ENCODE results near the gene MAP1LC3B. TPM values are rescaled to one million over a fixed set of nuclear protein-coding genes. Genes with fewer than 3 reads are reported as not detected.

Gene MAP1LC3B
- total RNA-seq, 5 donors from 2014 or later (not counting 1 experiment from before 2014, with no cell fraction given): 51.3 to 90.4 (median 53.3) TPM

DNA sequence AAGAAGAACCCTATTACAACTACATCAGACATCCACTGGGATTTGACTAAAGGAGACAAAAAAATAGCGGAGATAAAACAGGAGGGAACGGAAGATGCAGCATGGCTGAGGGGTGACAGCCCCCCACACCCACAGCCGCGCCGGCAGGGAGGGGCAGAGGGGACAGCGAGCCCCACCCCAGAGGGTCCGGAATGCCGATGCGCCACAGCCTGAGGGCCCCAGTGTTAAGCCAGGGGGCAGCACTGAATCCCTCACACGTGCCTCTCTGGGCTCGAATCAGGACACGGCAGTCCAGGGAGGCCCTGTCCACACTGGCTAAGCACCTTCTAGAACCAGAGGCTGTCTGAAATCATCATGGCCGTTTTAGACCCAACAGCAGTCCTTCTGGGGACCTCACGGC lies 18.8 kb downstream of the MAP1LC3B start:
- DNase-seq (no peak), ATAC-seq (replicated peaks in 1 of 4) (no peak)
- H3K4me1 Mint-ChIP-seq: peaks cover 0 to 6% (median 3%) of the 10 kb centered on the region in 3 donors
- CTCF ChIA-PET: no interaction called here
- POLR2A ChIA-PET: no interaction called here
- no peaks in the 10 kb centered on the region for H3K9me3 ChIP-seq
- H3K27me3 ChIP-seq (replicated peaks in 1 of 2; ENCODE audit: control insufficient read depth in 2 of 2, extremely low read depth in 1 of 2, insufficient read depth in 2 of 2, low read length in 1 of 2): no peaks in the 10 kb centered on the region
- no peak overlapping the region for H3K27ac Mint-ChIP-seq
- no peaks in the 10 kb centered on the region for H3K9me3 Mint-ChIP-seq
- no peak overlapping the region for H3K4me3 ChIP-seq (ENCODE audit: control insufficient read depth in 1 of 2, extremely low read depth in 1 of 2, low read length in 1 of 2)
- peaks cover 12 to 42% of the 10 kb centered on the region in 2 donors for H3K36me3 ChIP-seq (ENCODE audit: control insufficient read depth in 2 of 2, extremely low read depth in 1 of 2, insufficient read depth in 1 of 2, low read length in 1 of 2)
- H3K4me1 ChIP-seq (ENCODE audit: control insufficient read depth in 1 of 2, extremely low read depth in 1 of 2, insufficient read depth in 2 of 2, low read length in 2 of 2): no peaks in the 10 kb centered on the region
- H3K36me3 Mint-ChIP-seq: peaks cover 50% of the 10 kb centered on the region
- H3K4me3 Mint-ChIP-seq: no peak overlapping the region
- 95% methylated on average over 12 of the region's 14 CpGs for WGBS (ENCODE audit: insufficient coverage)
- H3K27ac ChIP-seq (ENCODE audit: low read length): no peak overlapping the region
- H3K27me3 Mint-ChIP-seq: no peaks in the 10 kb centered on the region

DNA sequence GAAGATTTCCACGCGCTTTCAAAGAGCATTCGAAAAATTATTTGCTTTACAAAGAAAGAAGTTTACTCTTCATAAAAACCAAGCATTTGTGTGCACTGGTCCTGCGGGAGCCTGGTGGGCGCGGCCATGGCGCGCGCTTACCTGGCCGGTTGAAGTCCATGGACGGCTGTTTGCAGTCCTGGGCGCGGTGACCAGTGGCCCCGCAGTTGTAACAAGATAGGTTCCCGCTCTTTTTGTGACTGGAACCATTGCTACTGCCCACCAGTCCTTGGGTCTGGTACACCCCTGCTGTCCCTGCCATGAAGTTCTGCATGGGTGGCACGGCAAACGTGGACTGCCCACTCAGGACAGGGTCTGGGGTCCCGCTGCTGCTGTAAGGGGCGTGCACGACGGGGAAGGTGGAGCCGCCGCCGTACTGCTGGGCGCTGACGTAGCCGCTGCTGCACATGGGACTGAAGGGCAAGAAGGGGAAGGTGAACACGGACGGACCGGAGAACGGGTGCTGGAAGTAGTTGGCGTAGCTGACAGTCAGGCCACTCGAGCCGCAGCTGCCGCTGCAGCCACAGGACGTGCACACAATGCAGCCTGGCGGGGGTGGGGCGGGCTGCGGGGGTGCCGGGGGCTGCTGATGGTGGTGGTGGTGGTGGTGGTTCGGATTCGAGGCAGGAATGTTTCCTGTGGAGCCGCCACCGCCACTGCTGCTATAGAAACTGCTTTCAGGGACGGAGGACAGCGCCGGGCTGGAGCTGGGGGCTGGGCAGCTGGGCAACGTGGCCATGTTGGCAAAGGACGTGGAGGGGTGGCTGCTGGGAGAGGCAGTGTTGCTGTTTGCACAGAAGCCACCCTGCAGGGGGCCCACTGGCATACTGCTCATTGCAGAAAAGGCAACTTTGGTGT lies 19.5 kb downstream of the MAP1LC3B start:
- Mint-ChIP-seq H3K4me3 (no peak overlapping the region), H3K9me3 (no peaks in the 10 kb centered on the region), H3K4me1 (peaks cover 0 to 6% (median 3%) of the 10 kb centered on the region in 3 donors), H3K36me3 (peaks cover 49% of the 10 kb centered on the region), H3K27me3 (no peaks in the 10 kb centered on the region), H3K27ac (no peak overlapping the region)
- Histone ChIP-seq H3K4me3 (ENCODE audit: control insufficient read depth in 1 of 2, extremely low read depth in 1 of 2, low read length in 1 of 2) (no peak overlapping the region), H3K4me1 (ENCODE audit: control insufficient read depth in 1 of 2, extremely low read depth in 1 of 2, insufficient read depth in 2 of 2, low read length in 2 of 2) (no peaks in the 10 kb centered on the region), H3K27ac (ENCODE audit: low read length) (no peak overlapping the region), H3K36me3 (ENCODE audit: control insufficient read depth in 2 of 2, extremely low read depth in 1 of 2, insufficient read depth in 1 of 2, low read length in 1 of 2) (peaks cover 12 to 43% of the 10 kb centered on the region in 2 donors), H3K9me3 (no peaks in the 10 kb centered on the region), H3K27me3 (replicated peaks in 1 of 2; ENCODE audit: control insufficient read depth in 2 of 2, extremely low read depth in 1 of 2, insufficient read depth in 2 of 2, low read length in 1 of 2) (no peaks in the 10 kb centered on the region)
- WGBS (ENCODE audit: insufficient coverage): 96% methylated on average over 45 of the region's 49 CpGs
- POLR2A ChIA-PET: no interaction called here
- no peak for ATAC-seq (replicated peaks in 1 of 4)
- CTCF ChIA-PET: no interaction called here
- DNase-seq: no peak

DNA sequence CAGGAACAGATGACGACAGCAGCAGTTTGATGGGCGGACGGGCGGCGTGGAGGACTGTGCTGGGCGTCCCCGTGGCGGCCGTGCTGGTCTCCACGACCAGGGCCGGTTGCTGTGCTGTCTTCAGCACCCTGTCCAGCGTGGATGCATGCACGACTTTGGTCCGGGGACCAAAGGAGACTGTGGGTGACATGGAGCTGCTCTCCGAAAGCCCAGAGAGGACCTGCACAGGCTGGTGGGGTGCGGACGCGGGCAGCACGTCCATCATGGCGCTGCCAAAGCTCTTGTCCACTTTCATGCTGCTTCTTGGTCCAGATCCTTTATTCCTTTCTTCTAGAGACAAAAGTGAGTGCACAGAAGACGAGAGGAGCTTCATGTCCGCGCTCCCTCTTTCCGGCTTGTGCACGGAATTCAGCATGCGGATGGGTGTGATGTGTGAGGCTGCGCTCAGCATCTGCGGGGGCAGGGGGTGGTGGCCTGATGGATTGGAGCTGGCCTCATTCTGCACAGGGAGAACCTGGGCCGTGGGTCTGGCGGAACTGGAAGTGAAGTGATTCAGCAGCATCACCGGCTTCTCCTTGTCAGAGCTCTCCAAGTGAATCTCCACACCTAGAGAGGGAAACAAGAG lies 20.3 kb downstream of the MAP1LC3B start:
- Mint-ChIP-seq H3K4me3 (no peak overlapping the region), H3K36me3 (peaks cover 45% of the 10 kb centered on the region), H3K27ac (no peak overlapping the region), H3K4me1 (peaks cover 0 to 2% (median under 1%) of the 10 kb centered on the region in 3 donors), H3K27me3 (no peaks in the 10 kb centered on the region), H3K9me3 (no peaks in the 10 kb centered on the region)
- no peak overlapping the region for H3K4me3 ChIP-seq (ENCODE audit: control insufficient read depth in 1 of 2, extremely low read depth in 1 of 2, low read length in 1 of 2)
- ATAC-seq (replicated peaks in 1 of 4): no peak
- DNase-seq: no peak
- H3K36me3 ChIP-seq (ENCODE audit: control insufficient read depth in 2 of 2, extremely low read depth in 1 of 2, insufficient read depth in 1 of 2, low read length in 1 of 2): peaks cover 12 to 44% of the 10 kb centered on the region in 2 donors
- no peaks in the 10 kb centered on the region for H3K27me3 ChIP-seq (replicated peaks in 1 of 2; ENCODE audit: control insufficient read depth in 2 of 2, extremely low read depth in 1 of 2, insufficient read depth in 2 of 2, low read length in 1 of 2)
- H3K9me3 ChIP-seq: no peaks in the 10 kb centered on the region
- 92% methylated on average over 31 of the region's 31 CpGs for WGBS (ENCODE audit: insufficient coverage)
- no peak overlapping the region for H3K27ac ChIP-seq (ENCODE audit: low read length)
- no peaks in the 10 kb centered on the region for H3K4me1 ChIP-seq (ENCODE audit: control insufficient read depth in 1 of 2, extremely low read depth in 1 of 2, insufficient read depth in 2 of 2, low read length in 2 of 2)
- CTCF ChIA-PET: interaction anchor here in 1 of 2 donors (0.7 kb wide), 1 partner anchor 221 kb away, joined by 3 read pairs; no protein-coding TSS in a partner anchor
- POLR2A ChIA-PET: no interaction called here

DNA sequence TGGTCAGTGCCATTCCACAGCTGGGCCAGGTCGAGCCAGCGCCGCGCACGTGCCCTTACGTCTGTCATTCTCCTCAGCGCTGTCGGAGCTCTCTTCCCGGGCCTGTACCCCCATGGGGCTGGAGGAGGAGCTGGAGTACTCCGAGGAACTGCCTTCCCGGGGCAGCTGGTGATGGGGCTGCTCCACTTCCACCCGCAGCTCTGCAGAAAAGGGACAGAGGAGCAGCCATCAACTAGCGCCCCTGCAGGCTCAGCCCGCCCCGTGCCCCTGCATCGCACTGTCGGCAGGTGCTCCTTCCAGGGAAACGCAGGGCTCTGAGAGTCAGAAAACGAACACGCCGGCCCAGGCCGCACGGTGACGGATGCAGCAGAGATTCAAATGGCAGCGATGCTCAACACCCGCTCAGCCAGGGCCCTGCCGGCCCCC lies 20.9 kb downstream of the MAP1LC3B start:
- ATAC-seq (replicated peaks in 1 of 4) (no peak), DNase-seq (no peak)
- ChIA-PET POLR2A (no interaction called here), CTCF (interaction anchor here in 1 of 2 donors (0.7 kb wide), 1 partner anchor 220 kb away, joined by 3 read pairs; no protein-coding TSS in a partner anchor)
- H3K4me3 ChIP-seq (ENCODE audit: control insufficient read depth in 1 of 2, extremely low read depth in 1 of 2, low read length in 1 of 2): no peak overlapping the region
- Mint-ChIP-seq H3K9me3 (no peaks in the 10 kb centered on the region), H3K27me3 (no peaks in the 10 kb centered on the region), H3K4me1 (peaks cover 0 to 2% (median 0%) of the 10 kb centered on the region in 3 donors), H3K27ac (no peak overlapping the region), H3K36me3 (peaks cover 46% of the 10 kb centered on the region), H3K4me3 (no peak overlapping the region)
- no peaks in the 10 kb centered on the region for H3K27me3 ChIP-seq (replicated peaks in 1 of 2; ENCODE audit: control insufficient read depth in 2 of 2, extremely low read depth in 1 of 2, insufficient read depth in 2 of 2, low read length in 1 of 2)
- no peak overlapping the region for H3K27ac ChIP-seq (ENCODE audit: low read length)
- peaks cover 12 to 41% of the 10 kb centered on the region in 2 donors for H3K36me3 ChIP-seq (ENCODE audit: control insufficient read depth in 2 of 2, extremely low read depth in 1 of 2, insufficient read depth in 1 of 2, low read length in 1 of 2)
- H3K4me1 ChIP-seq (ENCODE audit: control insufficient read depth in 1 of 2, extremely low read depth in 1 of 2, insufficient read depth in 2 of 2, low read length in 2 of 2): no peaks in the 10 kb centered on the region
- no peaks in the 10 kb centered on the region for H3K9me3 ChIP-seq
- WGBS (ENCODE audit: insufficient coverage): 94% methylated on average over 26 of the region's 27 CpGs

DNA sequence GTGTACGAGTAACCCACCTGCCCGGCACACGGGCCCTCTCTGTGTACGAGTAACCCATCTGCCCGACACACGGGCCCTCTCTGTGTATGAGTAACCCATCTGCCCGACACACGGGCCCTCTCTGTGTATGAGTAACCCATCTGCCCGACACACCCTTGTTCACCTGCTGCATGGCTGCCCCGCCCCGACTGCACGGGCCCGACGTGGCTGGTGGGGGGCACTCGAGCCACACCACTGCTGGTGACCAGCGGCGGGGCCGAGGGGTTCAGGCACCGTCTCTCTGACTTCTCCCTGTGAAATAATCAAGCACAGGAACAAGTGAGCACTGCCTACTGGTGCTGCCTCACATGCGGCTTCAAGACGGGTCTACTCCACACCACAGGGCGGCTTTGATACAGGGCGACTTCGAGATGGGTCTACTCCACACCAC lies 22.1 kb downstream of the MAP1LC3B start:
- Mint-ChIP-seq H3K36me3 (peaks cover 44% of the 10 kb centered on the region), H3K27me3 (no peaks in the 10 kb centered on the region), H3K27ac (no peak overlapping the region), H3K4me3 (no peak overlapping the region), H3K9me3 (no peaks in the 10 kb centered on the region), H3K4me1 (no peaks in the 10 kb centered on the region)
- Histone ChIP-seq H3K27ac (ENCODE audit: low read length) (no peak overlapping the region), H3K36me3 (ENCODE audit: control insufficient read depth in 2 of 2, extremely low read depth in 1 of 2, insufficient read depth in 1 of 2, low read length in 1 of 2) (peaks cover 12 to 41% of the 10 kb centered on the region in 2 donors), H3K4me3 (ENCODE audit: control insufficient read depth in 1 of 2, extremely low read depth in 1 of 2, low read length in 1 of 2) (no peak overlapping the region), H3K27me3 (replicated peaks in 1 of 2; ENCODE audit: control insufficient read depth in 2 of 2, extremely low read depth in 1 of 2, insufficient read depth in 2 of 2, low read length in 1 of 2) (no peaks in the 10 kb centered on the region), H3K9me3 (no peaks in the 10 kb centered on the region), H3K4me1 (ENCODE audit: control insufficient read depth in 1 of 2, extremely low read depth in 1 of 2, insufficient read depth in 2 of 2, low read length in 2 of 2) (no peaks in the 10 kb centered on the region)
- DNase-seq: no peak
- ATAC-seq (replicated peaks in 1 of 4): no peak
- ChIA-PET POLR2A (no interaction called here), CTCF (no interaction called here)
- 74% methylated on average over 21 of the region's 24 CpGs for WGBS (ENCODE audit: insufficient coverage)

DNA sequence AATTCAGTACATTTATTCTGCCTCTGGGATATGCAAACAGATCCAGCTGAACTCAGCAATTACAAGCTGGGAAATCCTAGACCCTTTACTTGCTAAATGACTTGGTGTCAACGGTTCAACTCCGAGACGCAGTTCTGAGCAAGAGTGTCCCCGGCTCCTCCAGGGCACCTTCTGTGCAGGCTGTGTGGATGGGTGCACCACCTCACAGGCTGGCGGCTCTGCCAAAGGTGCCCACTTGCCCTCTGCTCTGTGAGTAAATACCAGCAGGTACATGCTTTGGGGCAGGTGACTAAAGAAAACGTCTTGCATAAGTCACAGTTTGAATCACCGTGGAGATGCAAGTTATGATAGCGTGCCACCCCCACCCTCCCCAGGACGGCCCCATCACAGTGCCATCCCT lies 23.3 kb downstream of the MAP1LC3B start:
- Mint-ChIP-seq H3K9me3 (no peaks in the 10 kb centered on the region), H3K27ac (no peak overlapping the region), H3K4me1 (no peaks in the 10 kb centered on the region), H3K4me3 (no peak overlapping the region), H3K36me3 (peaks cover 41% of the 10 kb centered on the region), H3K27me3 (no peaks in the 10 kb centered on the region)
- Histone ChIP-seq H3K4me1 (ENCODE audit: control insufficient read depth in 1 of 2, extremely low read depth in 1 of 2, insufficient read depth in 2 of 2, low read length in 2 of 2) (no peaks in the 10 kb centered on the region), H3K4me3 (ENCODE audit: control insufficient read depth in 1 of 2, extremely low read depth in 1 of 2, low read length in 1 of 2) (no peak overlapping the region), H3K27ac (ENCODE audit: low read length) (no peak overlapping the region), H3K36me3 (ENCODE audit: control insufficient read depth in 2 of 2, extremely low read depth in 1 of 2, insufficient read depth in 1 of 2, low read length in 1 of 2) (peaks cover 17 to 41% of the 10 kb centered on the region in 2 donors), H3K27me3 (replicated peaks in 1 of 2; ENCODE audit: control insufficient read depth in 2 of 2, extremely low read depth in 1 of 2, insufficient read depth in 2 of 2, low read length in 1 of 2) (no peaks in the 10 kb centered on the region), H3K9me3 (no peaks in the 10 kb centered on the region)
- WGBS (ENCODE audit: insufficient coverage): 93% methylated on average over 5 of the region's 9 CpGs
- ATAC-seq (replicated peaks in 1 of 4) (no peak), DNase-seq (no peak)
- POLR2A ChIA-PET: no interaction called here
- CTCF ChIA-PET: no interaction called here

Data from T-cell (primary cell).